PC-3 (cell line): ENCODE data around the gene NDUFS7. TPM values are rescaled to one million over a fixed set of nuclear protein-coding genes. Genes with fewer than 3 reads are reported as not detected.

Source experiments
- ATAC-seq: fragments of 200-7000 bp; cut with Tn5 transposase; 2 replicates; pipeline ENCODE4 v1.9.1; 2020; ENCODE audit warnings: mild to moderate bottlenecking, moderate library complexity
- BruUV-seq: library from RNA; stranded (reverse); fragments of 400-500 nt; replicated peaks from 2 replicates; lab custom pipeline; 2021; lab: Mats Ljungman, UMichigan
- CTCF ChIA-PET: fragments of 300-600 bp; sonication (Branson Sonifier 250); formaldehyde crosslinking; loops from one replicate; lab custom pipeline; 2022; ENCODE audit warnings: antibody characterized with exemption; lab: Charles Lee
- POLR2A ChIA-PET: fragments of 300-600 bp; sonication (Branson Sonifier 250); formaldehyde crosslinking; loops from one replicate; lab custom pipeline; 2022; ENCODE audit warnings: antibody characterized with exemption; ENCODE audit not compliant: unreplicated experiment; lab: Charles Lee
- DNase-seq: peaks from one replicate; pipeline ENCODE4 v3.0.0-alpha.2; 2015
- H2AFZ ChIP-seq: fragments of 300-600 bp; sonication (generic); 2 replicates; pipeline ENCODE4 v1.6.0; 2016; ENCODE audit warnings: antibody characterized with exemption, low read length
- H3F3A ChIP-seq: fragments of 300-600 bp; sonication (generic); one replicate; pipeline ENCODE4 v1.6.0; 2017; ENCODE audit warnings: antibody characterized with exemption, low read length, control low read depth, mild to moderate bottlenecking; ENCODE audit not compliant: unreplicated experiment
- H3K27ac ChIP-seq: fragments of 300-600 bp; sonication (generic); 2 replicates; pipeline ENCODE4 v1.5.1; 2016; ENCODE audit warnings: mild to moderate bottlenecking, low read length
- H3K27me3 ChIP-seq: fragments of 300-600 bp; sonication (generic); 2 replicates; pipeline ENCODE4 v1.6.1; 2016; ENCODE audit warnings: low read length, mixed read lengths
- H3K36me3 ChIP-seq: fragments of 300-600 bp; sonication (generic); 2 replicates; pipeline ENCODE4 v1.6.1; 2016; ENCODE audit warnings: low read depth, mixed run types, low read length, mixed read lengths
- H3K4me1 ChIP-seq: fragments of 300-600 bp; sonication (generic); 2 replicates; pipeline ENCODE4 v1.5.1; 2016; ENCODE audit warnings: low read length; ENCODE audit not compliant: insufficient read depth
- H3K4me2 ChIP-seq: fragments of 300-600 bp; sonication (generic); 2 replicates; pipeline ENCODE4 v1.6.0; 2016; ENCODE audit warnings: low read length
- H3K4me3 ChIP-seq: fragments of 300-600 bp; sonication (generic); 2 replicates; pipeline ENCODE4 v1.5.1; 2016; ENCODE audit warnings: mild to moderate bottlenecking, low read length, mixed read lengths
- H3K79me2 ChIP-seq: fragments of 300-600 bp; sonication (generic); 2 replicates; pipeline ENCODE4 v1.6.1; 2017; ENCODE audit warnings: low read length, mixed read lengths
- H3K9ac ChIP-seq: fragments of 300-600 bp; sonication (generic); 2 replicates; pipeline ENCODE4 v1.6.0; 2016; ENCODE audit warnings: mild to moderate bottlenecking, low read length
- H3K9me2 ChIP-seq: fragments of 300-600 bp; sonication (generic); replicated peaks from 2 replicates; pipeline ENCODE4 v1.6.1; 2016; ENCODE audit warnings: mixed run types, low read length, mixed read lengths
- H3K9me3 ChIP-seq: fragments of 300-600 bp; sonication (generic); 2 replicates; pipeline ENCODE4 v1.6.1; 2016; ENCODE audit warnings: low read length, mixed read lengths
- H4K20me1 ChIP-seq: fragments of 300-600 bp; sonication (generic); 2 replicates; pipeline ENCODE4 v1.6.1; 2016; ENCODE audit warnings: low read length, mixed read lengths
- EZH2 ChIP-seq: fragments of 300-600 bp; sonication (generic); IDR thresholded peaks from one replicate; pipeline ENCODE4 v1.6.1; 2017; ENCODE audit warnings: antibody characterized with exemption, mild to moderate bottlenecking, low read length; ENCODE audit not compliant: unreplicated experiment
- EZH2phosphoT487 ChIP-seq: fragments of 300-600 bp; sonication (generic); IDR thresholded peaks from 2 replicates; pipeline ENCODE4 v1.6.1; 2018; ENCODE audit warnings: mild to moderate bottlenecking, antibody characterized with exemption, low read length, borderline replicate concordance
- intact Hi-C: fragments of 100-400 bp; cut with micrococcal nuclease; formaldehyde crosslinking; loops from 2 replicates; pipeline ENCODE4 v1.9.0; 2023
- total RNA-seq: library from RNA; depleted of rRNA; stranded (reverse); fragments of >200 nt; gene quantifications from 2 replicates; pipeline ENCODE4 v1.2.3, GENCODE V29; 2014
- TF ChIP-seq, protein P1 (sequence below): fragments of 300-600 bp; sonication (generic); conservative IDR thresholded peaks from 2 replicates; pipeline ENCODE4 v1.5.1; 2017; ENCODE audit warnings: antibody characterized with exemption, low read depth, mild to moderate bottlenecking, low read length

The NDUFS7 gene
- total RNA-seq, 1 experiment from 2014 or later, result 111 TPM

DNA sequence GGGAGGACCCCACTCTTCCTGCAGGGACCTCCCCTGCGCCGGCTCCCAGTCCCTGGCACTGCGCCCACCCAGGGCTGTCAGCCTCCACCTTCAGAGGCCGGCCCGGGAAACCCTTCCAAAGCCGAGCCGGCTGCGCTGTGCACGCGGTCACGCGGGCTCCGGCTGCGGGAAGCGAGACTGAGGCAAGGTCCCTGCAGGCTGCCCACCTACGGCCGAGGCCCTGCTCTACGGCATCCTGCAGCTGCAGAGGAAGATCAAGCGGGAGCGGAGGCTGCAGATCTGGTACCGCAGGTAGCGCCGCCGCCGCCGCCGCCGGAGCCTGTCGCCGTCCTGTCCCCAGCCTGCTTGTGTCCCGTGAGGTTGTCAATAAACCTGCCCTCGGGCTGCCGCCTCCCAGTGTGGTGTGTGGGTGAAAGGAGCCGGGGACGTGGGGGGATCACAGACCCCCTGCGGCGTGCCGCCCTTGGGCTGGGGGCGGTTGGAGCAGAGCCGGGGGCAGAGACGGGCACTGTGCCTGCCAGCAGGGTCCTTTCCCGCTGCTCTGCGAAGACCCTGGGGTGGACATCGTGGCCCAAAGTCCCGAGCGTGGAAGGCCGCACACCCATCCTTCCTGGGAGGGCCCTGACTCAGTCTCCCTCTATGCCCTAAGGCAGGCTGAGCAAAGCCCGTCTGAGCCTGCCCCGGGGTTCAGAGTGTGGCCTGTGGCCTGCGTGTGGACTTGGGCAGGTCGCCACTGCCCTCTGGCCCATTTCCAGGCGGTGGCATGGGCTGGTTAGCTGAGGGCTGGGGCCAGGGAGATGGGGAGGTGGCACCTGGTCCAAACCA lies 11.7 kb downstream of the NDUFS7 start:
- Histone ChIP-seq H3K9me3 (no peaks in the 10 kb centered on the region), H3K36me3 (no peaks in the 10 kb centered on the region), H3K4me2 (no peak overlapping the region), H3F3A (no peaks in the 10 kb centered on the region), H3K4me1 (no peaks in the 10 kb centered on the region), H3K27me3 (no peaks in the 10 kb centered on the region), H3K79me2 (peaks cover 3% of the 10 kb centered on the region; the same call in 1 of the 2 replicates), H4K20me1 (no peaks in the 10 kb centered on the region), H3K9ac (no peak overlapping the region), H3K27ac (no peak overlapping the region), H2AFZ (no peak overlapping the region), H3K9me2 (no peaks in the 10 kb centered on the region), H3K4me3 (no peak overlapping the region)
- CTCF ChIA-PET, result no interaction called here
- POLR2A ChIA-PET, result no interaction called here
- intact Hi-C loops, result no loop called here
- DNase-seq (no peak), ATAC-seq (peak; percentile 19; the same call in 1 of the 2 replicates)
- TF ChIP-seq EZH2phosphoT487, result no peak
- TF ChIP-seq, protein P1, sequence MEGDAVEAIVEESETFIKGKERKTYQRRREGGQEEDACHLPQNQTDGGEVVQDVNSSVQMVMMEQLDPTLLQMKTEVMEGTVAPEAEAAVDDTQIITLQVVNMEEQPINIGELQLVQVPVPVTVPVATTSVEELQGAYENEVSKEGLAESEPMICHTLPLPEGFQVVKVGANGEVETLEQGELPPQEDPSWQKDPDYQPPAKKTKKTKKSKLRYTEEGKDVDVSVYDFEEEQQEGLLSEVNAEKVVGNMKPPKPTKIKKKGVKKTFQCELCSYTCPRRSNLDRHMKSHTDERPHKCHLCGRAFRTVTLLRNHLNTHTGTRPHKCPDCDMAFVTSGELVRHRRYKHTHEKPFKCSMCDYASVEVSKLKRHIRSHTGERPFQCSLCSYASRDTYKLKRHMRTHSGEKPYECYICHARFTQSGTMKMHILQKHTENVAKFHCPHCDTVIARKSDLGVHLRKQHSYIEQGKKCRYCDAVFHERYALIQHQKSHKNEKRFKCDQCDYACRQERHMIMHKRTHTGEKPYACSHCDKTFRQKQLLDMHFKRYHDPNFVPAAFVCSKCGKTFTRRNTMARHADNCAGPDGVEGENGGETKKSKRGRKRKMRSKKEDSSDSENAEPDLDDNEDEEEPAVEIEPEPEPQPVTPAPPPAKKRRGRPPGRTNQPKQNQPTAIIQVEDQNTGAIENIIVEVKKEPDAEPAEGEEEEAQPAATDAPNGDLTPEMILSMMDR, result no peak
- no peak for TF ChIP-seq EZH2
- BruUV-seq, result no TSS peak

DNA sequence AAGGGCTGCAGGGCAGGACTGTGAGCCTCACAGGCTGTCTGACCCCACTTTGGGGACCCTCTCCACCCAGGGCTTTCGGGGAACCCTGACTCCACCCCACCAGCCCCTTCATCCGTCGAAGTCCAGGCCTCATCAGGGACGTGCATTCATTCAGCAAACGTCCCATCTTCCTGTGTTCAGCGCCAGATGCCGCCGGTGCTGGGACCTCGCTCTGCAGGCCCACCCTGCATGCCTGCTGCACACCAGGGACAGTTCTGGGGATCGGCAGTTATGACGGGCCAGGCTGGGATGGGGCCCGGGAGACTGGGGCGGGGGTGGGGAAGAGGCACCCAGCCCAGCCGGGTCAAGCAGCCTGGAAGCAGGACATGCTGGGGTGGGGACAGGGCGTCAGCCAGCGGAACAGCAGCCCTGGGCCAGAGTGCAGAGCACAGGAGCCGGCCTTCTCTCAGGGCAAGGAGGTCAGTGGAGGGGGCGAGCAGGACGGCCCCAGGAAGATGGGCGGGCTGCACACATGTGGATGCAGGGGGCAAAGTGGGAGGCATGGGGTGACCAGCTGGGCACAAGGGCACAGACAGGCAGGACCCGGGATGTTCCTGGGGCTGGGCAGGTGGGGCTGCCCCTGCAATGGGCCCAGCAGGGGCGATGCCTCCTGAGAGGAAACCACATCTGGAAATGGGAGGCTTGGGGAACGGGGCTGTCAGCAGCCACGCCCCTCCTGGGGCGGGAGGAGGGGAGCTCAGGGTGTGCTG lies 12.5 kb downstream of the NDUFS7 start:
- TF ChIP-seq EZH2 (no peak), EZH2phosphoT487 (no peak)
- TF ChIP-seq, protein P1, result no peak
- BruUV-seq, result no TSS peak
- no peaks in the 10 kb centered on the region for H4K20me1 ChIP-seq

More for the DNA sequence above, 12.5 kb downstream of the NDUFS7 start:
- no peak for DNase-seq
- H3K4me3 ChIP-seq, result no peak overlapping the region
- ChIA-PET POLR2A (no interaction called here), CTCF (no interaction called here)
- no peaks in the 10 kb centered on the region for H3K9me2 ChIP-seq
- no peak overlapping the region for H2AFZ ChIP-seq
- no peak overlapping the region for H3K4me2 ChIP-seq
- peaks cover 11% of the 10 kb centered on the region for H3K79me2 ChIP-seq
- H3K36me3 ChIP-seq, result no peaks in the 10 kb centered on the region
- H3K27ac ChIP-seq, result no peak overlapping the region
- intact Hi-C loops, result no loop called here
- no peaks in the 10 kb centered on the region for H3K27me3 ChIP-seq
- ATAC-seq, result peak; percentile 10; the same call in 1 of the 2 replicates
- no peaks in the 10 kb centered on the region for H3F3A ChIP-seq
- H3K9ac ChIP-seq, result no peak overlapping the region
- H3K9me3 ChIP-seq, result no peaks in the 10 kb centered on the region
- no peaks in the 10 kb centered on the region for H3K4me1 ChIP-seq
